GM10847 (cell line): Measurements from ENCODE around the gene OR2J1.

ENCODE experiments used
- POLR2A ChIP-seq: IDR thresholded peaks from 2 replicates; pipeline ENCODE4 v1.6.1; 2011; ENCODE audit not compliant: insufficient read length; ENCODE audit errors: extremely low read depth

The OR2J1 gene

DNA sequence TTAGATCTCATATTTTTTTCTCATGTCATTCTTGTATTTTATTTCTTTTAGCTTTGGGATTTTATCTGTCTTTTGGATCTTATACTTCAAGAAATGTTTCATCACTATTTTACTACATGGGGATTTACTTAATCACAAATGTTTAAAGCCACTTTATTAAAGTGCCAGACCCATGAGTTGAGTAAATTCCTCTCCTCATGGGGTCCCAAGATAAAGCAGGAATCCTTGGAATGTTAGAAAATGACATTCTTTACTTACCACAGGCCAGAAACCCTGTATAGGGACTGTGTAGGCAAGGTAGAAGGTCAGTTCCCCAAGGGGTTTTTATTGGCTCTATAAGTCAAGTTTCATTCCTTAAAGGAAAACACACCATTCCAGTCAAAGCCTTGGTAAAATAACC, 43.0 kb downstream of the OR2J1 start:
- no peak for TF ChIP-seq POLR2A

GRCh38 chr6:29146179-29146578, 46.9 kb downstream of the OR2J1 start:
- no peak for TF ChIP-seq POLR2A

GRCh38 chr6:29147074-29147473, 47.8 kb downstream of the OR2J1 start:
- no peak for TF ChIP-seq POLR2A
